SKM-1 (cell line): Measurements from ENCODE around the gene VAPA.
A peak's percentile ranks its signal among the peaks of the same experiment; 100 is the strongest.

Experiments
- DNase-seq: peaks from one replicate; lab custom pipeline; 2025; ENCODE audit not compliant: unreplicated experiment; lab: John Stamatoyannopoulos, UW

The VAPA gene

GRCh38 chr18:9913151-9913525 is 678 bp upstream of the VAPA start:
- no peak for DNase-seq

GRCh38 chr18:9914334-9914583 is 443 bp downstream of the VAPA start:
- no peak for DNase-seq

GRCh38 chr18:9914584-9915290 is 921 bp downstream of the VAPA start:
- peak; percentile 48 for DNase-seq

- no peak for DNase-seq
Observed at GRCh38 chr18:9915291-9916076, 1.7 kb downstream of the VAPA start.

- no peak for DNase-seq
Observed at GRCh38 chr18:9916077-9916639, 2.3 kb downstream of the VAPA start.

GRCh38 chr18:9916808-9917207 is 3.0 kb downstream of the VAPA start:
- no peak for DNase-seq

GRCh38 chr18:9918016-9918680 is 4.3 kb downstream of the VAPA start:
- no peak for DNase-seq

GRCh38 chr18:9919564-9920232 is 5.9 kb downstream of the VAPA start:
- DNase-seq: no peak

- DNase-seq: no peak
Observed at GRCh38 chr18:9922592-9923311, 8.9 kb downstream of the VAPA start.

- no peak for DNase-seq
Observed at GRCh38 chr18:9924371-9924943, 10.6 kb downstream of the VAPA start.

GRCh38 chr18:9925369-9925768 is 11.6 kb downstream of the VAPA start:
- no peak for DNase-seq

- no peak for DNase-seq
Observed at GRCh38 chr18:9925795-9926194, 12.0 kb downstream of the VAPA start.

GRCh38 chr18:9926223-9926894 is 12.5 kb downstream of the VAPA start:
- DNase-seq: no peak

GRCh38 chr18:9926977-9927376 is 13.2 kb downstream of the VAPA start:
- no peak for DNase-seq

- no peak for DNase-seq
Observed at GRCh38 chr18:9927392-9928063, 13.7 kb downstream of the VAPA start.

GRCh38 chr18:9928646-9929259 is 14.9 kb downstream of the VAPA start:
- no peak for DNase-seq

GRCh38 chr18:9930299-9930884 is 16.6 kb downstream of the VAPA start:
- DNase-seq: no peak

GRCh38 chr18:9931146-9931545 is 17.3 kb downstream of the VAPA start:
- DNase-seq: no peak

- DNase-seq: no peak
Observed at GRCh38 chr18:9931678-9932077, 17.9 kb downstream of the VAPA start.
